Psoas muscle (tissue), 8 donors: ENCODE results near the gene VIPR1. TPM values are rescaled to one million over a fixed set of nuclear protein-coding genes. Genes with fewer than 3 reads are reported as not detected.

Experiments used
- ATAC-seq, 4 donors: fragments of 200-7000 bp; cut with Tn5 transposase; one replicate each; pipeline ENCODE4 v1.9.1; 2020; ENCODE audit warnings: moderate library complexity in 3 of 4, mild to moderate bottlenecking in 2 of 4
- DNase-seq, 2 donors: peaks; one replicate each; pipeline ENCODE4 v3.0.0-alpha.2; 2020
- H3K27ac ChIP-seq: fragments of 200-600 bp; one replicate; pipeline ENCODE4 v1.8.0; 2022
- H3K27me3 ChIP-seq, 3 donors: fragments of 200-600 bp in 1 of 3; one replicate each; pipeline versions ENCODE4 v1.6.1 to v1.8.0; 2013 to 2022; ENCODE audit warnings: low read length in 2 of 3, mild to moderate bottlenecking in 2 of 3, moderate library complexity in 1 of 3; ENCODE audit not compliant: insufficient read depth in 3 of 3
- H3K36me3 ChIP-seq, 2 donors: fragments of 200-600 bp in 1 of 2; one replicate each; pipeline versions ENCODE4 v1.6.1 to v1.8.0; 2013 to 2022; ENCODE audit warnings: low read depth in 1 of 2, mild to moderate bottlenecking in 1 of 2, moderate library complexity in 1 of 2; ENCODE audit not compliant: insufficient read depth in 1 of 2
- H3K4me1 ChIP-seq: fragments of 200-600 bp; one replicate; pipeline ENCODE4 v1.8.0; 2022
- H3K4me3 ChIP-seq: fragments of 200-600 bp; one replicate; pipeline ENCODE4 v1.8.0; 2022; ENCODE audit warnings: mild to moderate bottlenecking
- H3K9me3 ChIP-seq: fragments of 200-600 bp; one replicate; pipeline ENCODE4 v1.8.0; 2022
- WGBS, 3 donors: extraction: QIAGEN DNeasy Blood & Tissue Kit; methylation state at CpG; one replicate each; pipeline versions ENCODE4 v1.1.6 to v1.1.7; 2013; 5-methylcytosine and 5-hydroxymethylcytosine counted together
- intact Hi-C, 2 donors: fragments of 100-400 bp; cut with DNase I; formaldehyde crosslinking; loops; one replicate each; pipeline versions ENCODE4 v1.11.0 to v1.14.2; 2022
- polyA plus RNA-seq, 3 donors: library from polyadenylated mRNA; stranded (reverse); fragments of 200-250 nt; gene quantifications; one replicate each; pipeline ENCODE4 v1.2.3, GENCODE V29; 2013
- total RNA-seq, 4 donors: library from RNA; stranded (reverse); fragmentation: NEBNext Ultra II Directional in 2 of 4; extraction: Animal tissue kit (Norgen Biotek cat#: 25700) in 2 of 4; gene quantifications; one replicate each; pipeline versions ENCODE4 v1.2.1 to v1.2.4, GENCODE V29; 2021 to 2023
- TF ChIP-seq, protein P1 (sequence below): fragments of 200-600 bp; IDR thresholded peaks from one replicate; pipeline ENCODE4 v1.8.0; 2022; ENCODE audit warnings: antibody characterized with exemption
- donor health status: healthy with polysubstance abuse.
- donor health status: DM: no; HTN: no; CAD: no; lungs with moderate emphysema.
- donor health status: Bipolar disorder and iron deficiency.
- donor health status: healthy.
- donor health status: DM: yes; HTN: yes; CAD: no.
- donor health status: DM: no; HTN: no; CAD: no.
- donor health status: DM: no; HTN: no; CAD: no.
- donor health status: DM: yes; HTN: yes; CAD: no.

The VIPR1 gene
- total and polyA plus RNA-seq, 7 donors = 0.28 to 1.8 (median 0.69) TPM

DNA sequence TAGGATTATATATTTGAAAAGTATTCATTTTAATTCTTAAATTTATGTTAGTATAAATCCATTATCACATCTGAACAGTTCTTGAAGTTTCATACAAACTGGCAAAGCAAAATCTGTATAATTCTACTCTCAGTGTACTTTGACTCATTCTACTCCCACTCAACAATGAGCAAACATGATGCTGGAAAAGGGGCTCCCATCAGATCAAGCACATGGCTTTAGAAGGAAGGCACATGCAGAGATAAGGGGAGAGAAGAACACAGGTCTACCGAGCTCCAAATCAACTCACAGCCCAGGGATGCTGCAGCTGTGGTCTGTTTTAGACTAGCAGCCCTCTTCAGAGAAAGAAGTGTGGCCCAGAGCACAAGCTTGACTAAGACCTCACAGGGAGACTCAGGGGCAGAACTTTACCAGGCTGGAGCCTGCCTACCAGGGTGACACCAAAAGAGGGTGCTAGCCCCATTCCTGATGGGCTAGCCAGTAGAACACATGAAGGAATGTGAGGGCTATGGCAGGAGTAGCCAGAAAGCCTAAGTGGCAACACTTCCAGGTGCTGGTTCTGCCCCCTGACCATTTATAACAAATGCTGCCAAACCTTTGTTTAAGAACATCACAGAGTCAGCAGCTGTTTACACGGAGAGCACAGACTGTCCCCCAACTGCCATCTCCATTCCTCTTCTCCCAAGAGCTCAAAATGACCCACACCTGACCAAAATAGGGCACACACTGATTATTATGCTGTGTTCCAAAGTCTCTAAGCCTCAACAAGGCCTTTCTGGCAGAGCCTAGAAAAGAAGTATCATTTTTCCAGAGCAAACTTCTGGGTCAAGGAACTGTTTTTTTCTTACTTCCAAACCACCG is 59.8 kb downstream of the VIPR1 start:
- intact Hi-C loops = no loop called here
- ATAC-seq = peak in 3 of 4 donors; percentile 25 to 60 (median 38)
- TF ChIP-seq, protein P1, sequence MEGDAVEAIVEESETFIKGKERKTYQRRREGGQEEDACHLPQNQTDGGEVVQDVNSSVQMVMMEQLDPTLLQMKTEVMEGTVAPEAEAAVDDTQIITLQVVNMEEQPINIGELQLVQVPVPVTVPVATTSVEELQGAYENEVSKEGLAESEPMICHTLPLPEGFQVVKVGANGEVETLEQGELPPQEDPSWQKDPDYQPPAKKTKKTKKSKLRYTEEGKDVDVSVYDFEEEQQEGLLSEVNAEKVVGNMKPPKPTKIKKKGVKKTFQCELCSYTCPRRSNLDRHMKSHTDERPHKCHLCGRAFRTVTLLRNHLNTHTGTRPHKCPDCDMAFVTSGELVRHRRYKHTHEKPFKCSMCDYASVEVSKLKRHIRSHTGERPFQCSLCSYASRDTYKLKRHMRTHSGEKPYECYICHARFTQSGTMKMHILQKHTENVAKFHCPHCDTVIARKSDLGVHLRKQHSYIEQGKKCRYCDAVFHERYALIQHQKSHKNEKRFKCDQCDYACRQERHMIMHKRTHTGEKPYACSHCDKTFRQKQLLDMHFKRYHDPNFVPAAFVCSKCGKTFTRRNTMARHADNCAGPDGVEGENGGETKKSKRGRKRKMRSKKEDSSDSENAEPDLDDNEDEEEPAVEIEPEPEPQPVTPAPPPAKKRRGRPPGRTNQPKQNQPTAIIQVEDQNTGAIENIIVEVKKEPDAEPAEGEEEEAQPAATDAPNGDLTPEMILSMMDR = no peak
- no peaks in the 10 kb centered on the region for H3K9me3 ChIP-seq
- no peaks in the 10 kb centered on the region for H3K4me1 ChIP-seq
- no peaks in the 10 kb centered on the region for H3K27me3 ChIP-seq
- H3K27ac ChIP-seq = no peak overlapping the region
- no peak overlapping the region for H3K4me3 ChIP-seq
- peaks cover 6 to 100% of the 10 kb centered on the region in 2 donors for H3K36me3 ChIP-seq
- no peak for DNase-seq
- WGBS, 3 donors = 43 to 57% (median 55%) methylated on average over 3 of the region's 3 CpGs

DNA sequence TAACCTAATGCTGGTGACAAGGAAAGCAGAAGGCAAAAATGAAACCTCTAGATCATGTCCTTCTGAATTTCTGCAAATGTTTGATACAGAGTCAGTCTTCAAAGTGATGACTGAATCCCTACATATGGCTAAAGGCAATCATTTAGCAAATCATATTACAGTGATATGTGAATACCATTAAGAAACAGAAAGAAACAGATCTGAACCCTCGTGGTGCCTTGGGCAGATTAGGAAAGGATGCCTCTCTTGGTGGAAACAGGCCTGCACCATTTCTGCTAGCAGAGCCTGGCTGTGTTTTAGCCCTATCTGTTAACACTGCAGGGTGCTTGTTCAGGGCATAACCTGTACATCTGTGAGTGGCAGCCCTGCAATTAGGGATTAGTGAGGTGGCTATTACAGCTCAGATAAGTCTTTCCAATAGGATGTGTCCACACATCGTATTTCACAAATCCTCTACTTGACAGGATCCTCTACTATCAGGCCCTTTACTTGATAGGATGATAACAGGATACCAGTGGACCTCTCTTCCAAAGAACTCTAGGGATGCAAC is 67.2 kb downstream of the VIPR1 start:
- intact Hi-C loops = no loop called here
- H3K36me3 ChIP-seq = peaks cover 0 to 47% of the 10 kb centered on the region in 2 donors
- no peak overlapping the region for H3K27ac ChIP-seq
- no peak for ATAC-seq
- TF ChIP-seq, protein P1 = no peak
- H3K4me3 ChIP-seq = no peak overlapping the region
- WGBS, 3 donors = 58 to 77% (median 76%) methylated on average over 2 of the region's 2 CpGs
- H3K4me1 ChIP-seq = no peaks in the 10 kb centered on the region
- no peak for DNase-seq
- H3K9me3 ChIP-seq = no peaks in the 10 kb centered on the region
- no peaks in the 10 kb centered on the region for H3K27me3 ChIP-seq

DNA sequence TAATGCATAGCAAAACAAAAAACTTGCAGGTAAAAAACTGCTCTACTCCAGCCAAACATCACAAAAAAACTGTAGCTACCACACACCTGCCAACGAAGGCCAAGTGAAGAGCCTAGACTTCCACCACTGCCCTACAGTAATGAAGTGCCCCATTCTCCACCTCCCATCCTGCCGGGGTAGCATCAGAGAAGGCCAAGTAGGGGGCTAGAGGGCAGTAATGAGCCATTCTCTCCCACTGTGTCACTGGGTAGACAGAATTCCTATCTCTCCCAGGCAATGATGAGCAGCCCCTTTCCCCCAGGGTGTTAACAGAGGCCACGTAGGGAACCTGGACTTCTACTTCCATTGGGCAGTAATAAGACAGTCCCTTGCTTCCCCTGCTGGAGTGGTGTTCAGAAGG is 69.8 kb downstream of the VIPR1 start:
- H3K4me3 ChIP-seq = no peak overlapping the region
- peaks cover 8% of the 10 kb centered on the region for H3K9me3 ChIP-seq
- no peak overlapping the region for H3K27ac ChIP-seq
- no peaks in the 10 kb centered on the region for H3K27me3 ChIP-seq
- intact Hi-C loops = no loop called here
- H3K4me1 ChIP-seq = no peaks in the 10 kb centered on the region
- ATAC-seq (peak; percentile 57 to 83 (median 75)), DNase-seq (no peak)
- H3K36me3 ChIP-seq = peaks cover 0 to 27% of the 10 kb centered on the region in 2 donors
- WGBS, 3 donors = 66 to 69% (median 68%) methylated on average over 3 of the region's 3 CpGs
- TF ChIP-seq, protein P1 = peak; percentile 31

DNA sequence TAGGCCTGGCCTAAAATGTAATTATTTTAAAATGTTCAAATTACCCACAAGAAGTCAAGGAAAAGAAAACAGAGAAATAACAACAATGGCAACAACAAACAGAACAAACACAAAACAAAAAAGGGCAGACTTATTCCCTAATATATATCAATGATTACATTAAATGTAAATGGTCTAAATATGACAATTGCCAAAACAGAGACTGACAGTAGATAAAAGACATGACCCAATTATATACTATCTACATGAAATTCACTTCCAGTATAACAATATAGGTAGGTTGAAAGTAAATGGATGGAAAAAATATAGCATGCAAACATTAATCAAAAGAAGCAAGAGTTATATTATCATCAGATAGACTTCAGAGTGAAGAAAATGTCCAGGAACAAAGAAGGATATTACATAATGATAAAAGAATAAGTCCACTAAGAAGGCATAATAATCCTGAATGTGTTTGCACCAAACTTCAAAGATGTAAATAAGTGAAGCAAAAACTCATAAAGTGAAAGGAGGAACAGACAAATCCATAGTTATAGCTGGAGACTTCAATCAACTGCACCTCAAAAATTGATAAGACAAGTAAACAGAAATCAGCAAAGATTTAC is 72.8 kb downstream of the VIPR1 start:
- H3K27ac ChIP-seq = no peak overlapping the region
- ATAC-seq (no peak), DNase-seq (no peak)
- peaks cover 0 to 9% of the 10 kb centered on the region in 2 donors for H3K36me3 ChIP-seq
- intact Hi-C loops = no loop called here
- H3K27me3 ChIP-seq = no peaks in the 10 kb centered on the region
- H3K4me3 ChIP-seq = no peak overlapping the region
- peaks cover 8% of the 10 kb centered on the region for H3K9me3 ChIP-seq
- TF ChIP-seq, protein P1 = no peak
- peaks cover under 1% of the 10 kb centered on the region for H3K4me1 ChIP-seq
